A673 (cell line): ENCODE measurements around the gene COG2. TPM values are rescaled to one million over a fixed set of nuclear protein-coding genes. Genes with fewer than 3 reads are reported as not detected.

Source experiments
- BruUV-seq: library from RNA; stranded (reverse); fragments of 400-500 nt; replicated peaks from 2 replicates; lab custom pipeline; 2021; lab: Mats Ljungman, UMichigan
- CTCF ChIA-PET: fragments of 300-600 bp; sonication (Branson Sonifier 250); formaldehyde crosslinking; loops from one replicate; lab custom pipeline; 2022; ENCODE audit warnings: antibody characterized with exemption; lab: Charles Lee
- POLR2A ChIA-PET: fragments of 300-600 bp; sonication (Branson Sonifier 250); formaldehyde crosslinking; loops from one replicate; lab custom pipeline; 2022; ENCODE audit warnings: antibody characterized with exemption; ENCODE audit not compliant: low non-redundant PET; lab: Charles Lee
- DNase-seq: peaks from one replicate; pipeline ENCODE4 v3.0.0-alpha.2; 2015; ENCODE audit warnings: low spot score
- H3K27ac ChIP-seq: fragments of 200-600 bp; sonication (generic); 2 replicates; pipeline ENCODE4 v1.5.1; 2016; ENCODE audit warnings: mixed run types, low read depth, mild to moderate bottlenecking, mixed read lengths, antibody characterized with exemption, low read length; ENCODE audit not compliant: poor library complexity, severe bottlenecking
- H3K27me3 ChIP-seq: fragments of 200-600 bp; sonication (generic); replicated peaks from 2 replicates; pipeline ENCODE4 v1.6.1; 2017; ENCODE audit warnings: mixed run types, low read depth, mild to moderate bottlenecking, mixed read lengths, antibody characterized with exemption, low read length; ENCODE audit not compliant: insufficient read depth, poor library complexity
- H3K36me3 ChIP-seq: fragments of 200-600 bp; sonication (generic); 2 replicates; pipeline ENCODE4 v1.6.1; 2016; ENCODE audit warnings: mixed run types, mild to moderate bottlenecking, mixed read lengths, antibody characterized with exemption, low read length; ENCODE audit not compliant: insufficient read depth, poor library complexity, severe bottlenecking
- H3K4me1 ChIP-seq: fragments of 200-600 bp; sonication (generic); 2 replicates; pipeline ENCODE4 v1.6.1; 2017; ENCODE audit warnings: mixed run types, mild to moderate bottlenecking, mixed read lengths, antibody characterized with exemption, low read length; ENCODE audit not compliant: insufficient read depth, poor library complexity, severe bottlenecking
- H3K4me3 ChIP-seq: fragments of 200-600 bp; sonication (generic); 2 replicates; pipeline ENCODE4 v1.5.1; 2016; ENCODE audit warnings: low read depth, mixed run types, mild to moderate bottlenecking, mixed read lengths, low read length; ENCODE audit not compliant: poor library complexity, severe bottlenecking
- H3K9me3 ChIP-seq: fragments of 200-600 bp; sonication (generic); 2 replicates; pipeline ENCODE4 v1.6.1; 2016; ENCODE audit warnings: mixed run types, low read depth, mild to moderate bottlenecking, mixed read lengths, antibody characterized with exemption, low read length; ENCODE audit not compliant: poor library complexity, severe bottlenecking
- EZH2 ChIP-seq: fragments of 200-600 bp; sonication (generic); IDR thresholded peaks from 2 replicates; pipeline ENCODE4 v1.6.1; 2017; ENCODE audit warnings: borderline replicate concordance, low read depth, mild to moderate bottlenecking, mixed read lengths, antibody characterized with exemption, low read length; ENCODE audit not compliant: poor library complexity, severe bottlenecking
- intact Hi-C: fragments of 100-400 bp; cut with micrococcal nuclease; formaldehyde crosslinking; loops from one replicate; pipeline ENCODE4 v1.10.0; 2022; ENCODE audit not compliant: unreplicated experiment
- total RNA-seq: library from RNA; stranded (reverse); gene quantifications from 2 replicates; pipeline ENCODE4 v1.2.3, GENCODE V29; 2021
- TF ChIP-seq, protein P1 (sequence below): fragments of 300-800, 200-600 bp; sonication (generic); conservative IDR thresholded peaks from 2 replicates; pipeline ENCODE4 v1.5.1; 2017; ENCODE audit warnings: low read depth, mild to moderate bottlenecking, antibody characterized with exemption, low read length, moderate library complexity, mixed read lengths

Gene COG2
- total RNA-seq, 1 experiment from 2014 or later = 20.3 TPM

DNA sequence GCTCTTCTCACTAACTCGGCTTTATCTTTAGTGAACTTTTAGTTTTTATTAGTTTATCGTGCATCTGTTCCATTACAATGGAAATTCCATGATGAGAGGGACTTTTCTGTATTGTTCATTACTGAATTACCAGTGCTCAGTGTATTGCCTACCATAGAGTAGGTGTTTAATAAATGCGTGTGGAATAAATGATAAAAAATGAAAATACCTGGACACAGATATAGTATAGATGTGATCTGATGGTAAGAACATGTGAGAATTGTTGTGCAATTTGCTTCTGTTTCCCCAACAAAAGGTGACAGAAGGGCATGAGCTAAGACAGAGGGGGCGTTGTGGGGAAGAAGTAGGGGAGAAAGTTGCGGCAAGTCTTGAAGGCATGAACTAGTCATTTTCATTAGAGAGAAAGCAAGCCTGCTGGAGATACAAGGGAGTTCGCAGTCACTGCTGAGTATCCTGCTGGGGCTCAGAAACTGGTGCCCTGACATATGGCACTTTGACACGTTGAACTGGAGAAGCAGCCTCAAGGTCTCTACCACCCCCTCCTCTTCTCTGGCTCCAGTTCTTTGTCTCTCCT is 5.6 kb upstream of the COG2 start:
- H3K36me3 ChIP-seq = no peaks in the 10 kb centered on the region
- no peak overlapping the region for H3K4me3 ChIP-seq
- no peak overlapping the region for H3K27ac ChIP-seq
- ChIA-PET CTCF (no interaction called here), POLR2A (no interaction called here)
- no TSS peak for BruUV-seq
- H3K27me3 ChIP-seq = peaks cover 35% of the 10 kb centered on the region
- no peaks in the 10 kb centered on the region for H3K9me3 ChIP-seq
- no peaks in the 10 kb centered on the region for H3K4me1 ChIP-seq
- no peak for DNase-seq
- intact Hi-C loops = no loop called here
- TF ChIP-seq, protein P1, sequence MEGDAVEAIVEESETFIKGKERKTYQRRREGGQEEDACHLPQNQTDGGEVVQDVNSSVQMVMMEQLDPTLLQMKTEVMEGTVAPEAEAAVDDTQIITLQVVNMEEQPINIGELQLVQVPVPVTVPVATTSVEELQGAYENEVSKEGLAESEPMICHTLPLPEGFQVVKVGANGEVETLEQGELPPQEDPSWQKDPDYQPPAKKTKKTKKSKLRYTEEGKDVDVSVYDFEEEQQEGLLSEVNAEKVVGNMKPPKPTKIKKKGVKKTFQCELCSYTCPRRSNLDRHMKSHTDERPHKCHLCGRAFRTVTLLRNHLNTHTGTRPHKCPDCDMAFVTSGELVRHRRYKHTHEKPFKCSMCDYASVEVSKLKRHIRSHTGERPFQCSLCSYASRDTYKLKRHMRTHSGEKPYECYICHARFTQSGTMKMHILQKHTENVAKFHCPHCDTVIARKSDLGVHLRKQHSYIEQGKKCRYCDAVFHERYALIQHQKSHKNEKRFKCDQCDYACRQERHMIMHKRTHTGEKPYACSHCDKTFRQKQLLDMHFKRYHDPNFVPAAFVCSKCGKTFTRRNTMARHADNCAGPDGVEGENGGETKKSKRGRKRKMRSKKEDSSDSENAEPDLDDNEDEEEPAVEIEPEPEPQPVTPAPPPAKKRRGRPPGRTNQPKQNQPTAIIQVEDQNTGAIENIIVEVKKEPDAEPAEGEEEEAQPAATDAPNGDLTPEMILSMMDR = no peak
- TF ChIP-seq EZH2 = no peak

DNA sequence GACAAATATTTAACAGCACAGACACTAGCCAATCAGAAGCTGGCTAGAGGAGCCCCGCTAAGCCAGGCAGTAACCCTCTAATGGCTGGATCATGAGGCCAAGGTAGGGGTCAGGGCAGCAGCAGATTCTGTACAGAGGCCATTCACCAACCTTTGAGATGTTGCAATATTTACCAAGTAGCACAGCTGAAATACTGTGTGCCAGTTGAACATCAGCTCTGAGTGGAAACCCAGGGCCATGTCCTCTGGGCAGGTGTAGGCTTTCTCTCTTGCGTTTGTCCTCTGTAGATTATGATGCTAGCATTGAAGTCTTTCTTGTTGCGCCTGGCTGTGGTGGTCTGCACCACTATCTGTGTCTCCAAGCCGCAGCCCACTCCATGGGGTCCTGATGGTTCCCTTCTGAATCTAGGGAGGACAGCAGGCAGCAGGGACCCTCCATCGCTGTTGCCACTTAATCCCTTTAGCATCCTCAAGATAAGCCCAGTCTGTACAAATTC is 2.5 kb upstream of the COG2 start:
- DNase-seq = no peak
- Histone ChIP-seq H3K27ac (no peak overlapping the region), H3K27me3 (peaks cover 35% of the 10 kb centered on the region), H3K36me3 (no peaks in the 10 kb centered on the region), H3K4me1 (peaks cover 3% of the 10 kb centered on the region), H3K4me3 (no peak overlapping the region), H3K9me3 (no peaks in the 10 kb centered on the region)
- ChIA-PET CTCF (no interaction called here), POLR2A (interaction anchor here (0.5 kb wide), 1 partner anchor 638 kb away, joined by 3 read pairs; no protein-coding TSS in a partner anchor)
- no TSS peak for BruUV-seq
- TF ChIP-seq, protein P1 = no peak
- TF ChIP-seq EZH2 = no peak
- intact Hi-C loops = loop anchor here (5.0 kb wide), 1 partner anchor 133 kb away; no protein-coding TSS in a partner anchor

DNA sequence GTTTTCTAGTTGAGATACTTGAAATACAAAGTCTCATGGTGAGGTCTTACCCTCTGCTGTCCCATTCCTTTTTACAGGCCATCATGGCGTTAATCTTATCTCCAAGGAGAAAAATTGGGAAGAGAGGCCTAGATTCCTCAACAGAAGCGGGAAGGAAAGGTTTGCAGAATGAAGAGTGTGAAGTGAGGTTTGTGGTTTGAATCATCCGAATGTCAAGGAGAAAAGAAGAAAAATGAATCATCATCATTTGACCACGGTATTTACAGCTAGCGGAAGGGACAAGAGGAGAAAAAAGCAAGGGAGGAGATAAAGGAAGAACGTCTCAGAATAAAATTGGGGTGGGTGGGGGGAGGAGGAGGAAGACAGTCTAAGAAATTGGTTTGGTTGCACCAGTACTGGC is 935 bp upstream of the COG2 start:
- Histone ChIP-seq H3K9me3 (no peaks in the 10 kb centered on the region), H3K27ac (no peak overlapping the region), H3K36me3 (no peaks in the 10 kb centered on the region), H3K4me3 (no peak overlapping the region), H3K27me3 (peaks cover 34% of the 10 kb centered on the region), H3K4me1 (peaks cover 3% of the 10 kb centered on the region)
- no TSS peak for BruUV-seq
- no peak for TF ChIP-seq EZH2
- TF ChIP-seq, protein P1 = no peak
- intact Hi-C loops = loop anchor here (5.0 kb wide), 1 partner anchor 131 kb away; no protein-coding TSS in a partner anchor
- POLR2A ChIA-PET = no interaction called here
- DNase-seq = no peak
- CTCF ChIA-PET = no interaction called here
